ENCODE results near the gene TNPO1. TPM values are rescaled to one million over a fixed set of nuclear protein-coding genes. Genes with fewer than 3 reads are reported as not detected.

Gene TNPO1
- total and polyA plus RNA-seq, 2 experiments from 2014 or later, result 53.5 to 128 TPM

DNA sequence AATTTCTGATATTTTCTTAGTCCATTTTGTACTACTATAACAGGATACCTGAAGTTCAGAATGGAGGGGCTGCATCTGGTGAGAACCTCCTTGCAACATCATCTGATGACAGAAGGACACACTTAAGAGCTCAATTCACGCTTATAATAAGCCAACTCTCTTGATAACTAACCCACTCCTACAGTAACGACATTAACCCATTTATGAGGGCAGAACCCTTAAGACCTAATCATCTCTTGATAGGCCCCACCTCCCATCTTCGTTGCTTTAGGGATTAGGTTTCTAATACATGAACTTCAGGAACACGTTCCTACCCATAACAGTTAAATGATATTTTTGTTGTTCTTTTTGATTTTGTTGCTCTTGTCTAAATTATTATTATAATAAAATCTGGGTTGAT is 69.4 kb downstream of the TNPO1 start:
- TF ChIP-seq, protein P1, sequence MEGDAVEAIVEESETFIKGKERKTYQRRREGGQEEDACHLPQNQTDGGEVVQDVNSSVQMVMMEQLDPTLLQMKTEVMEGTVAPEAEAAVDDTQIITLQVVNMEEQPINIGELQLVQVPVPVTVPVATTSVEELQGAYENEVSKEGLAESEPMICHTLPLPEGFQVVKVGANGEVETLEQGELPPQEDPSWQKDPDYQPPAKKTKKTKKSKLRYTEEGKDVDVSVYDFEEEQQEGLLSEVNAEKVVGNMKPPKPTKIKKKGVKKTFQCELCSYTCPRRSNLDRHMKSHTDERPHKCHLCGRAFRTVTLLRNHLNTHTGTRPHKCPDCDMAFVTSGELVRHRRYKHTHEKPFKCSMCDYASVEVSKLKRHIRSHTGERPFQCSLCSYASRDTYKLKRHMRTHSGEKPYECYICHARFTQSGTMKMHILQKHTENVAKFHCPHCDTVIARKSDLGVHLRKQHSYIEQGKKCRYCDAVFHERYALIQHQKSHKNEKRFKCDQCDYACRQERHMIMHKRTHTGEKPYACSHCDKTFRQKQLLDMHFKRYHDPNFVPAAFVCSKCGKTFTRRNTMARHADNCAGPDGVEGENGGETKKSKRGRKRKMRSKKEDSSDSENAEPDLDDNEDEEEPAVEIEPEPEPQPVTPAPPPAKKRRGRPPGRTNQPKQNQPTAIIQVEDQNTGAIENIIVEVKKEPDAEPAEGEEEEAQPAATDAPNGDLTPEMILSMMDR (IDR thresholded peaks at IDR 0.05; ENCODE audit: poor library complexity), result no peak
- TF ChIP-seq EZH2phosphoT487 (IDR thresholded peaks at IDR 0.05; ENCODE audit: low read depth, severe bottlenecking, unreplicated experiment), result no peak
- no peak for TF ChIP-seq EZH2 (IDR thresholded peaks at IDR 0.05; ENCODE audit: borderline replicate concordance)
- Histone ChIP-seq H3K9me3 (ENCODE audit: low read depth) (no peaks in the 10 kb centered on the region), H2AFZ (no peak overlapping the region), H3K4me2 (no peak overlapping the region), H3K27me3 (no peaks in the 10 kb centered on the region), H4K20me1 (ENCODE audit: insufficient read depth, poor library complexity, severe bottlenecking) (peaks cover 2% of the 10 kb centered on the region), H3K79me2 (peaks cover 41% of the 10 kb centered on the region), H3K9me2 (replicated peaks; ENCODE audit: insufficient read depth) (no peaks in the 10 kb centered on the region), H3K36me3 (replicated peaks; ENCODE audit: insufficient read depth, low read depth) (peaks cover 8% of the 10 kb centered on the region), H3K4me1 (ENCODE audit: insufficient read depth) (no peaks in the 10 kb centered on the region), H3K27ac (no peak overlapping the region), H3K4me3 (no peak overlapping the region)
- no peak for DNase-seq (ENCODE audit: low spot score)
- 90% methylated on average over 4 of the region's 4 CpGs for WGBS (ENCODE audit: low lambda C conversion rate, missing lambda C conversion rate)

DNA sequence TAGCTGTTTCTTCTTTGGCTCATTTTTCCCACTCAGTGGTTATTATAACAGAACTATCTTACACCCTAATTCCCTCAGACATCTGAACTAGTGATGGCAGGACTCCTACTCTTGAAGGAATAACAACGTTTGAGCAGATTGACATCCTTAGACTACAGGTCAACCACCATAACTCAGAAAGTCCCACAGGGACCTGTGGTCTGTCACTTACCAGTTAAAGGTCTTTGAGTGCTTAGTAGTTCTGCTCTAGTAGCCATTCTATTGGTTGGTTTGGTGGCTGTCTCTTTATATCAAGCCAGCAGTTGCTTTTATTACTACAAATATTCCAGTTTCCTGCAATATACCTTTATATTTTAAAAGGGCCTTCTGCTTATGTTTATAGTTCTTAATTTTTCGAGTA is 72.1 kb downstream of the TNPO1 start:
- Histone ChIP-seq H3K36me3 (replicated peaks; ENCODE audit: insufficient read depth, low read depth) (peaks cover 8% of the 10 kb centered on the region), H3K79me2 (peaks cover 29% of the 10 kb centered on the region), H3K9me2 (replicated peaks; ENCODE audit: insufficient read depth) (no peaks in the 10 kb centered on the region), H2AFZ (no peak overlapping the region), H3K4me2 (no peak overlapping the region), H3K27ac (no peak overlapping the region), H3K9me3 (ENCODE audit: low read depth) (no peaks in the 10 kb centered on the region), H3K27me3 (no peaks in the 10 kb centered on the region), H4K20me1 (ENCODE audit: insufficient read depth, poor library complexity, severe bottlenecking) (peaks cover 2% of the 10 kb centered on the region), H3K4me1 (ENCODE audit: insufficient read depth) (no peaks in the 10 kb centered on the region), H3K4me3 (no peak overlapping the region)
- TF ChIP-seq EZH2 (IDR thresholded peaks at IDR 0.05; ENCODE audit: borderline replicate concordance), result no peak
- TF ChIP-seq EZH2phosphoT487 (IDR thresholded peaks at IDR 0.05; ENCODE audit: low read depth, severe bottlenecking, unreplicated experiment), result no peak
- TF ChIP-seq, protein P1 (IDR thresholded peaks at IDR 0.05; ENCODE audit: poor library complexity), result no peak
- no peak for DNase-seq (ENCODE audit: low spot score)
- 98% methylated on average over 2 of the region's 2 CpGs for WGBS (ENCODE audit: low lambda C conversion rate, missing lambda C conversion rate)

DNA sequence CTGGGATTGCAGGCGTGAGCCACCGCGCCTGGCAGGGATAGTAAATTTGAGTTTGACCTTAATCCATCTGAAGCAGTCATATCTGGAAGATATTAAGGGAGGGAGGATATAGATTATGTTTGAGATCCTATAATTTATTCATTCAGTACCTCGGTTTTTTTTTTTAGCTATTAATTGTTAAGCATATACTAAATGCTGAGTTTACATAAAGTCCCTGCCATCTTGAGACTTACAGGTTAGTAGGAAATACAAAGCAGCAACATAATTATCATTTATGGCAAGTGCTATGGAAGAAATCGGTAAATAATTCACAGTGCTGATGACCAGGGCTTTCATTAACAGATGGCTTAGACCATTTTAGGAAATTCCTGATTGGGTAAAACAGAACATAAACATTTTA is 72.9 kb downstream of the TNPO1 start:
- H3K4me1 ChIP-seq (ENCODE audit: insufficient read depth), result no peaks in the 10 kb centered on the region
- H3K27ac ChIP-seq, result no peak overlapping the region
- peaks cover 8% of the 10 kb centered on the region for H3K36me3 ChIP-seq (replicated peaks; ENCODE audit: insufficient read depth, low read depth)
- no peaks in the 10 kb centered on the region for H3K9me3 ChIP-seq (ENCODE audit: low read depth)
- peaks cover 2% of the 10 kb centered on the region for H4K20me1 ChIP-seq (ENCODE audit: insufficient read depth, poor library complexity, severe bottlenecking)
- H3K9me2 ChIP-seq (replicated peaks; ENCODE audit: insufficient read depth), result no peaks in the 10 kb centered on the region
- no peaks in the 10 kb centered on the region for H3K27me3 ChIP-seq
- TF ChIP-seq EZH2 (IDR thresholded peaks at IDR 0.05; ENCODE audit: borderline replicate concordance) (no peak), EZH2phosphoT487 (IDR thresholded peaks at IDR 0.05; ENCODE audit: low read depth, severe bottlenecking, unreplicated experiment) (no peak)
- TF ChIP-seq, protein P1 (IDR thresholded peaks at IDR 0.05; ENCODE audit: poor library complexity), result no peak
- H3K4me2 ChIP-seq, result no peak overlapping the region
- DNase-seq (ENCODE audit: low spot score), result no peak
- H2AFZ ChIP-seq, result no peak overlapping the region
- H3K4me3 ChIP-seq, result no peak overlapping the region
- WGBS (ENCODE audit: low lambda C conversion rate, missing lambda C conversion rate), result 97% methylated on average over 5 of the region's 5 CpGs
- peaks cover 26% of the 10 kb centered on the region for H3K79me2 ChIP-seq

DNA sequence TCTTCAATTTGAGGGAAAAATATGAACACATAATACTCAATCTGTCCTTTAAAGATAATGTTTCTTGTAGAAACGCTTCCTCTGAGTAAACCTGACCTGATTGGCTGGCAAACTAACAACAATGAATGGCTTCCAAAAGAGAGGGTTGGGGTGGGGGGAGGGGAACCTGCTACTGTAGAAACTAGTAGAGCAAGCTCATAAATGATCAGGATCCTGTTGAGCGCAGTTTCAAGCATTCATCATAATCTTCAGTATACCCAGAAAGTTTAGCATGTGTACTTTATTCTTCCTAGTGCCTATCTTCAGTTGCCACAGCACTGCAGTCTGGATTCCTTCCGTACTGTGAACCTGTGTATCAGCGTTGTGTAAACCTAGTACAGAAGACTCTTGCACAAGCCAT is 76.4 kb downstream of the TNPO1 start:
- no peak for TF ChIP-seq EZH2 (IDR thresholded peaks at IDR 0.05; ENCODE audit: borderline replicate concordance)
- TF ChIP-seq, protein P1 (IDR thresholded peaks at IDR 0.05; ENCODE audit: poor library complexity), result no peak
- TF ChIP-seq EZH2phosphoT487 (IDR thresholded peaks at IDR 0.05; ENCODE audit: low read depth, severe bottlenecking, unreplicated experiment), result no peak
- Histone ChIP-seq H3K4me3 (no peak overlapping the region), H4K20me1 (ENCODE audit: insufficient read depth, poor library complexity, severe bottlenecking) (peaks cover 2% of the 10 kb centered on the region), H3K27ac (no peak overlapping the region), H3K4me2 (no peak overlapping the region), H3K79me2 (peaks cover 16% of the 10 kb centered on the region), H3K9me2 (replicated peaks; ENCODE audit: insufficient read depth) (no peaks in the 10 kb centered on the region), H3K4me1 (ENCODE audit: insufficient read depth) (no peaks in the 10 kb centered on the region), H3K9me3 (ENCODE audit: low read depth) (no peaks in the 10 kb centered on the region), H3K36me3 (replicated peaks; ENCODE audit: insufficient read depth, low read depth) (peaks cover 12% of the 10 kb centered on the region), H3K27me3 (no peaks in the 10 kb centered on the region), H2AFZ (no peak overlapping the region)
- peak; percentile 4 for DNase-seq (ENCODE audit: low spot score)
- WGBS (ENCODE audit: low lambda C conversion rate, missing lambda C conversion rate), result 83% methylated on average over 4 of the region's 4 CpGs
